ENCODE data around the gene TMPO. TPM values are rescaled to one million over a fixed set of nuclear protein-coding genes. Genes with fewer than 3 reads are reported as not detected.
"Not testable (repeated sequence)": the region's sequence is repeated elsewhere in the genome, so short reads cannot be mapped to it uniquely, and the experiment has no call there.

Gene TMPO
- polyA plus RNA-seq, 1 donor (not counting 4 experiments of a cell fraction or from before 2014, with no cell fraction given), result 41.0 TPM

- no peak for DNase-seq (ENCODE audit: low read depth, low spot score)
- H3K9me3 ChIP-seq (ENCODE audit: control insufficient read depth, low read depth, low read length), result no peaks in the 10 kb centered on the region
- TF ChIP-seq, protein P1, sequence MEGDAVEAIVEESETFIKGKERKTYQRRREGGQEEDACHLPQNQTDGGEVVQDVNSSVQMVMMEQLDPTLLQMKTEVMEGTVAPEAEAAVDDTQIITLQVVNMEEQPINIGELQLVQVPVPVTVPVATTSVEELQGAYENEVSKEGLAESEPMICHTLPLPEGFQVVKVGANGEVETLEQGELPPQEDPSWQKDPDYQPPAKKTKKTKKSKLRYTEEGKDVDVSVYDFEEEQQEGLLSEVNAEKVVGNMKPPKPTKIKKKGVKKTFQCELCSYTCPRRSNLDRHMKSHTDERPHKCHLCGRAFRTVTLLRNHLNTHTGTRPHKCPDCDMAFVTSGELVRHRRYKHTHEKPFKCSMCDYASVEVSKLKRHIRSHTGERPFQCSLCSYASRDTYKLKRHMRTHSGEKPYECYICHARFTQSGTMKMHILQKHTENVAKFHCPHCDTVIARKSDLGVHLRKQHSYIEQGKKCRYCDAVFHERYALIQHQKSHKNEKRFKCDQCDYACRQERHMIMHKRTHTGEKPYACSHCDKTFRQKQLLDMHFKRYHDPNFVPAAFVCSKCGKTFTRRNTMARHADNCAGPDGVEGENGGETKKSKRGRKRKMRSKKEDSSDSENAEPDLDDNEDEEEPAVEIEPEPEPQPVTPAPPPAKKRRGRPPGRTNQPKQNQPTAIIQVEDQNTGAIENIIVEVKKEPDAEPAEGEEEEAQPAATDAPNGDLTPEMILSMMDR (optimal IDR thresholded peaks at IDR 0.05 in 1 of 3, IDR thresholded peaks at IDR 0.05 in 1 of 3, conservative IDR thresholded peaks at IDR 0.05 in 1 of 3; ENCODE audit: extremely low read depth in 1 of 3, insufficient read depth in 2 of 3, low read length in 3 of 3), result no peak
- no peak for TF ChIP-seq EZH2 (IDR thresholded peaks at IDR 0.05; ENCODE audit: low read length)
- H4K20me1 ChIP-seq (ENCODE audit: control insufficient read depth, extremely low read depth, insufficient read depth, low read length), result no peaks in the 10 kb centered on the region
- dilution Hi-C loops (cut with MboI; ENCODE audit: extremely low pct_ligation_motif_present, low sequenced_read_pairs), result no loop called here
- no peak overlapping the region for H2AFZ ChIP-seq (ENCODE audit: control insufficient read depth, low read length)
- no peaks in the 10 kb centered on the region for H3K36me3 ChIP-seq (ENCODE audit: control insufficient read depth in 2 of 2, extremely low read depth in 1 of 2, insufficient read depth in 2 of 2, low read length in 2 of 2)
- no peak overlapping the region for H3K4me2 ChIP-seq (ENCODE audit: control insufficient read depth, extremely low read depth, insufficient read depth, low read depth, low read length)
- no peaks in the 10 kb centered on the region for H3K79me2 ChIP-seq (ENCODE audit: control insufficient read depth, insufficient read depth, low read length)
- no peak overlapping the region for H3K4me3 ChIP-seq (ENCODE audit: control insufficient read depth in 2 of 3, extremely low read depth in 1 of 3, insufficient read depth in 2 of 3, low read depth in 1 of 3, low read length in 3 of 3)
- H3K9ac ChIP-seq (ENCODE audit: control insufficient read depth, extremely low read depth, insufficient read depth, low read length), result no peak overlapping the region
- FAIRE-seq, result no peak
- H3K9me1 ChIP-seq (ENCODE audit: control insufficient read depth, extremely low read depth, insufficient read depth, low read length), result no peaks in the 10 kb centered on the region
- no peak overlapping the region for H3K27ac ChIP-seq (ENCODE audit: control insufficient read depth, insufficient read depth, low read length)
- no peaks in the 10 kb centered on the region for H3K27me3 ChIP-seq (ENCODE audit: control insufficient read depth, extremely low read depth, insufficient read depth, low read length)
- H3K4me1 ChIP-seq (ENCODE audit: control insufficient read depth, extremely low read depth, insufficient read depth, low read length), result no peaks in the 10 kb centered on the region
Measured at GRCh38 chr12:98575013-98575412, 59.6 kb downstream of the TMPO start.

DNA sequence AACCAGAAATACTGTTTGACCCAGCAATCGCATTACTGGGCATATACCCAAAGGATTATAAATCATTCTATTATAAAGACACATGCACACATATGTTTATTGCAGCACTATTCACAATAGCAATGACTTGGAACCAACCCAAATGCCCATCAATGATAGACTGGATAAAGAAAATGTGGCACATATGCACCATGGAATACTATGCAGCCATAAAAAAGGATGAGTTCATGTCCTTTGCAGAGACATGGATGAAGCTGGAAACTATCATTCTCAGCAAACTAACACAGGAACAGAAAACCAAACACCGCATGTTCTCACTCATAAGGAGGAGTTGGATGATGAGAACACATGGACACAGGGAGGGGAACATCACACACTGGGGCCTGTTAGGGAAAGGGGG is 61.4 kb downstream of the TMPO start:
- H3K4me2 ChIP-seq (ENCODE audit: control insufficient read depth, extremely low read depth, insufficient read depth, low read depth, low read length); H3K4me3 ChIP-seq (ENCODE audit: control insufficient read depth in 2 of 3, extremely low read depth in 1 of 3, insufficient read depth in 2 of 3, low read depth in 1 of 3, low read length in 3 of 3); H3K36me3 ChIP-seq (ENCODE audit: control insufficient read depth in 2 of 2, extremely low read depth in 1 of 2, insufficient read depth in 2 of 2, low read length in 2 of 2); H3K4me1 ChIP-seq (ENCODE audit: control insufficient read depth, extremely low read depth, insufficient read depth, low read length); H2AFZ ChIP-seq (ENCODE audit: control insufficient read depth, low read length); H3K27me3 ChIP-seq (ENCODE audit: control insufficient read depth, extremely low read depth, insufficient read depth, low read length); H3K79me2 ChIP-seq (ENCODE audit: control insufficient read depth, insufficient read depth, low read length); H3K9me1 ChIP-seq (ENCODE audit: control insufficient read depth, extremely low read depth, insufficient read depth, low read length); H3K9me3 ChIP-seq (ENCODE audit: control insufficient read depth, low read depth, low read length); H3K27ac ChIP-seq (ENCODE audit: control insufficient read depth, insufficient read depth, low read length); DNase-seq (ENCODE audit: low read depth, low spot score); H4K20me1 ChIP-seq (ENCODE audit: control insufficient read depth, extremely low read depth, insufficient read depth, low read length); H3K9ac ChIP-seq (ENCODE audit: control insufficient read depth, extremely low read depth, insufficient read depth, low read length); dilution Hi-C loops (cut with MboI; ENCODE audit: extremely low pct_ligation_motif_present, low sequenced_read_pairs); FAIRE-seq: not testable (repeated sequence)

DNA sequence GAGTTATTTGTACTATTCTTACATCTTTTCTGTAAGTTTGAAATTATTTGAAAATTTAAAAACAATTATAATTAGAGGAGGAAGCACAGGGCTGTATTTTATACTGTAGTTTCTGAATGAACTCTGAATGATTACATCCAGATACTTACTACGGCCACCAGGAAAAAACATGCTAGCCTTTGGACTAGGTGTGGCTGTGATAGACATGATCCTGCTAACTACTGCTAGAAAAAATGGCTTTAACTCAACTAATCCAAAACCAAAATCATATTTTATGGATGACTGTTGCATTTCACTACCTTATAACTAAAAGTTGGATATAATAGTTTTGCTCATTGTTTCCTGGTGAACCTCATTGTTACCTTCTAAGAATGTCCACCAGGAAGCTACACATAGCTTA is 63.0 kb downstream of the TMPO start:
- Histone ChIP-seq H3K4me2 (ENCODE audit: control insufficient read depth, extremely low read depth, insufficient read depth, low read depth, low read length) (no peak overlapping the region), H3K9me3 (ENCODE audit: control insufficient read depth, low read depth, low read length) (no peaks in the 10 kb centered on the region), H3K4me1 (ENCODE audit: control insufficient read depth, extremely low read depth, insufficient read depth, low read length) (no peaks in the 10 kb centered on the region), H3K4me3 (ENCODE audit: control insufficient read depth in 2 of 3, extremely low read depth in 1 of 3, insufficient read depth in 2 of 3, low read depth in 1 of 3, low read length in 3 of 3) (no peak overlapping the region), H3K79me2 (ENCODE audit: control insufficient read depth, insufficient read depth, low read length) (no peaks in the 10 kb centered on the region), H3K27me3 (ENCODE audit: control insufficient read depth, extremely low read depth, insufficient read depth, low read length) (no peaks in the 10 kb centered on the region), H2AFZ (ENCODE audit: control insufficient read depth, low read length) (no peak overlapping the region), H3K27ac (ENCODE audit: control insufficient read depth, insufficient read depth, low read length) (no peak overlapping the region), H3K9me1 (ENCODE audit: control insufficient read depth, extremely low read depth, insufficient read depth, low read length) (no peaks in the 10 kb centered on the region), H3K36me3 (ENCODE audit: control insufficient read depth in 2 of 2, extremely low read depth in 1 of 2, insufficient read depth in 2 of 2, low read length in 2 of 2) (no peaks in the 10 kb centered on the region), H3K9ac (ENCODE audit: control insufficient read depth, extremely low read depth, insufficient read depth, low read length) (no peak overlapping the region), H4K20me1 (ENCODE audit: control insufficient read depth, extremely low read depth, insufficient read depth, low read length) (no peaks in the 10 kb centered on the region)
- no peak for TF ChIP-seq EZH2 (IDR thresholded peaks at IDR 0.05; ENCODE audit: low read length)
- TF ChIP-seq, protein P1 (optimal IDR thresholded peaks at IDR 0.05 in 1 of 3, IDR thresholded peaks at IDR 0.05 in 1 of 3, conservative IDR thresholded peaks at IDR 0.05 in 1 of 3; ENCODE audit: extremely low read depth in 1 of 3, insufficient read depth in 2 of 3, low read length in 3 of 3), result no peak
- no peak for DNase-seq (ENCODE audit: low read depth, low spot score)
- no peak for FAIRE-seq
- dilution Hi-C loops (cut with MboI; ENCODE audit: extremely low pct_ligation_motif_present, low sequenced_read_pairs), result no loop called here

All from keratinocyte (primary cell).